AG20443 (cell line): ENCODE results near the gene PAQR8.
A peak's percentile ranks its signal among the peaks of the same experiment; 100 is the strongest.
"Not testable (repeated sequence)": the region's sequence is repeated elsewhere in the genome, so short reads cannot be mapped to it uniquely, and the experiment has no call there.

Experiments used
- DNase-seq: peaks from one replicate; pipeline ENCODE4 v3.0.0; 2012; ENCODE audit warnings: low spot score, mixed read lengths

PAQR8 gene

DNA sequence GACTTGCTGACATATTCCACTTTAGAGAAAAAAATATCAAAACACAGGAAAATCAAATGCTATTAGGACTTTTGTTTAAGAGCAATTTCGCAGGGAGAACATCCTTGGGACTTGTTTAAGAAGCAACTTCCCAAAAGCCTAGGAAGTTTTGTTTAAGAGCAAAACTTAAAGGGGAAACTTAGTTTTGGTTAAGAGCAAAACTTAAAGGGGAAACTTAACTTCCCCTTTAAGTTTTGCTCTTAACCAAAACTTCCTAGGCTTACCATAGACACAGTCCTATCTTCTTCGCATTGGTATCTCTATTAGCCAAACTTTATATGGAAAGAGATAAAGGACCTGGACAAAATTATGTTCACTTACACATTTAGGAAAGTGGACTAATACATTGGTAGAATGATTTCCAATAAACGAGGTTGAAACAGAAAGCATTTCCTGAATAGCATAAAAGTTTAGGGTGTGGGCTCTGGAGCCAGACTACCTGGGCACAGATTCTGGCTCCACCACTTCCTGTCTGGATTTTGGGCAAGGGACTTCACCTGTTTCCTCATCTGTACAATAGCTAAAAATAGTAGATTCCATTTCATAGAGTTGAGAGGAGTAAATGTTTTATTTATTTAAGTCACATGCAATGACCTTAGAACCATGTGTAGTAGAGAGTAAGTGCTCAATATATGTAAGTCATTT is 15.7 kb downstream of the PAQR8 start:
- no peak for DNase-seq

- DNase-seq: no peak
Measured at GRCh38 chr6:52381249-52381648, 19.3 kb downstream of the PAQR8 start.

DNA sequence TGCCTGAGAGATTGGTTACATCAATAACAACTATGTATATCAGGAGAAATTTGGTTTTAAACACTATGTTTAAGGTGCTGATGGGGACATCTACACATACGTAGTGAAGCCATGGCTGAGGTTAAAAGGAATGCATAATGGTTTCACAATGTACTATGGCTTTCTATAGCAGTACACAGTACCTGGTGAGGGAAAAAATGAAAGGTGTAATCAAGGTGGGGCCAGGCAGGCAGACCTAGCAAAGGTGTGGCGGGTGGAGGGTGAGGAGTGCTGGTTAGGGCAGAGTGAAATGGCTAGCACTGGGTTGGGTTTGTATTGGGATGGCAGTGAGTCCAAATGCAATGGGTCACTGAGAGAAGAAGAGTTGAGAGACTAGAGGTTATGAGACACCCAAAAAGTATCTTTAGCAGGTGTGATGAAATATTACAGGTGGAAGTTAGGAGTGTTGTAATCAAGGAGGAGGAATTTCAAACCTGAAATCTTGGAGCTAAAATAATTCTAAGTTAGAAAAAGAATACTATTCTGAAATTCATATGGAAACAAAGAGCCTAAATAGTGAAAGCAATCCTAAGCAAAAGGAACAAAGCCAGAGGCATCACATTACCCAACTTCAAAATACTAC is 22.3 kb downstream of the PAQR8 start:
- DNase-seq: no peak

- no peak for DNase-seq
Measured at GRCh38 chr6:52385074-52385473, 23.1 kb downstream of the PAQR8 start.

GRCh38 chr6:52388119-52388518 is 26.2 kb downstream of the PAQR8 start:
- DNase-seq: not testable (repeated sequence)

DNA sequence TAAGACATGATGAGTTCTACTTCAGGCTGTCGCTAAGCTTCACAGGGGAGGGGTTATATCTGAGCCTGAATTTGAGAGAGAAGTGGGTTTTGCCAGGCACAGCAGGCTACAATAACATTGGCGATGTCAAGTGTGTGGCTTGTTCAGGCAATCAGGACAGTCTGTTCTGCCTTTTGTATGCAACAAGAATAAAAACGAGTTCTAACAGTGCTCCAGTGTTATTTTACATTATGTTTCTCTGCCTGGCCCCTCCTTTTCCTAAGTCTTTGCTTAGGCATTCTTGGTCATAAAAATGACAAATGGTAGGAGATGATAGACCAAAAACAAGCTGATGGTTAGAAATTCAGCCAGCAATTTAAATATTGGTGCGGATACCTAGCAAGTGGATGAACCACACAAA is 26.8 kb downstream of the PAQR8 start:
- no peak for DNase-seq

- no peak for DNase-seq
Measured at GRCh38 chr6:52389264-52389625, 27.3 kb downstream of the PAQR8 start.

DNA sequence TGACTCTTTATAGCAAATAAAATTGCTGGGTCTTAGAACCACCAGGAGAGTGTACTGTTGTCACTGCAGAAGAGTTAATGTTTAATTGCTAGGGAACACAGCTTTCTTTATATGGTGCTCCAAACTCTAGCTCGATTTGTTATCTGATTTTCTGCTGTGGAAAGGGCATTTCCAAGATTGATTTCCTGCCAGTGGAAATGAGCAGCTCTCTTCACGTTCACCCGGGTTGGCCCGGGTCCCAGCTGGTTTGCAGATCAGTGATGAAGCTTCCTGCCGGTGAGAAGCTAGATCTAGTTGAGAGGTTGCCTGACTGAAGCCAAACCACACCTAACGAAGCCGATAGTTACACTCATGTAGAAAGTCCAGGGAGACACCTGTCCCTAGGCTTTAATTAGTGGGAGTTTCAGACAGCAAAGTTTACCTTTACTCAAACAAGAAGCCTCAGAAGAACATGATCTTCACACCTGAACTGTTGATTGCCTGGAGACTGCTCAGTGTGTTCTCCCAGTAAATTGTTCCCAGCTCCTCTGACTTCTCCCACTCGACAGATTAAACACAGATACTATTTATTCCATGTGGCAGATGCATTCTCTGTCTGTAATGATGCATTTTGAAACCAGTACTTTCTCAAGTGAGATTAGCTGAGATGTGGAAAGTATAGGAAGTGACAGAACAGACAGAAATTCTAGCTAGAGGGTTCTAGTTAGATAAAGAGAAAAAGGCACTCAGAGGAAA is 27.8 kb downstream of the PAQR8 start:
- peak; percentile 21 for DNase-seq

DNA sequence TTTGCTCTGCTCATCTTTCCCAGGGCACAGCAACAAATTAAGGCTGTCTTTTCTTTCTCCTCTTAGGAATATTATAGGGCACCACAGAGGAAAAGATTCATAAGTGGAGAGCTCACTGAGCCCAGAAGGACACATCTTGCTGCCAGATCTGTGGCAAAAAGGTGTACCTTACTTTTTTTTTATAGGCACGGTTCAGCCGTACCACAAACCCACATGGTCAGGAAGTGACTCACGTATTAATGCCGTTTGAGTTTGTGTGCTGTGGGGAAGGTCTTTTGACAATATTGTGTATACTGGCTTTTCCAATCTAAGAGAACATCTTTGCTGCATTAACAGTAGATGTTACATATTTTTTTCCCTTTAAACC is 28.4 kb downstream of the PAQR8 start:
- DNase-seq: peak; percentile 29

DNA sequence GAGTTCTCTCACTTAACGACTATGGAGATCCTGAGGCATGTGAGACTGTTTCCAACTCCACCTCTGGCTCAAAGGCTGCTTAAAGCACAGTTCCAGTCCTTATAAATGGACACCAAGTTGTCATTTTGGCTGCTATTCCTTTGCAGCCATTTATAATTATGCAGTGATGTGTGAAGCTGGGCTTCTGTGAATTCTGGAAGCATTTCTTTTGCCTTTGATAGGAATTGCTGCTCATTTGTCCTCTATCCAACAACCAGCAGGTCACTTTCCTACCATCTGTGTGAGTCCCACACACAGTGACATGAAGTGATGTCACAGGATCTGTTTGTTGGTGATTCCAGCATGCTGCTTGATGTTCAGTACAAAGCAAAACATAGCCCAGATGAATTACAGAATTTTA is 29.6 kb downstream of the PAQR8 start:
- DNase-seq: no peak

DNA sequence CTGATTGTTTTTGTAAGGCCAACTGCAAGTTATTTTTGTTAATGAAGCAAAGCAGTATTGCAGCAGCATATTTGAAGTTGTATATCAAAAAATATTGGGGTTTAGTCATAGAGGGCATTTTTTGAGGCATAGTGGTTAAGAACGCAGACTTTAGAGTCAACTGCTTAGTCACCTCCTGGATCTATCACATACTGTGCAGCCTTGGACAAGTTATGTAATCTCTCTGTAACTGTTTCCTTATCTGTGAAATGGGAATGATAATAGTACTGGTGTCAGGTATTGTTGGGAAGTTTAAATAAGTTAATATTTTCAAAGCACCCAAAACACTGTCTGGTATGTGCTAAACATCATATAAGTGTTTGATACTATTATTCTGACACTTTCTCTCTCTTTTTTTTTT is 31.0 kb downstream of the PAQR8 start:
- DNase-seq: peak; percentile 45

DNA sequence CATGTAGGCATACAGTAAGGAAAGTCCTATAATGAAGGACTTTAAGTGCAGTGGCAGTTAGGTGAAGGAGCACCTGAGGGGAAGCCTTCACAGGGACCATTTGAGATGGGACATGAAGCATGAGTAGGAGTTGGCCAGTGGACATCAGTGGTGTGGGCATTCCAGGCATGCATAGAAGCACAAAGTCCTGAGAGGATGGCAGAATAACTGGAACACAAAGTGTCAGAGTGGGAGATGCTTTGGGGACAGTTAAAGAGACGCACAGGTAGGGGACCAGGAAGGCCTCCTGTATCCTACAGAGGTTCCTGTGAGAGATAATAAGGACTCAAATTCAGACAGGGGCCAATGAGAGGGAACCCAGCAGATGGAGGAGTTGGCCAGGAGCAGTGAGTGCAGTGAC is 31.8 kb downstream of the PAQR8 start:
- DNase-seq: no peak

GRCh38 chr6:52394251-52394666 is 32.3 kb downstream of the PAQR8 start:
- DNase-seq: no peak

GRCh38 chr6:52395969-52396368 is 34.0 kb downstream of the PAQR8 start:
- no peak for DNase-seq

GRCh38 chr6:52399511-52400312 is 37.8 kb downstream of the PAQR8 start:
- DNase-seq: peak; percentile 76

- DNase-seq: no peak
Measured at GRCh38 chr6:52400313-52401041, 38.5 kb downstream of the PAQR8 start.

- no peak for DNase-seq
Measured at GRCh38 chr6:52403086-52403485, 41.1 kb downstream of the PAQR8 start.

DNA sequence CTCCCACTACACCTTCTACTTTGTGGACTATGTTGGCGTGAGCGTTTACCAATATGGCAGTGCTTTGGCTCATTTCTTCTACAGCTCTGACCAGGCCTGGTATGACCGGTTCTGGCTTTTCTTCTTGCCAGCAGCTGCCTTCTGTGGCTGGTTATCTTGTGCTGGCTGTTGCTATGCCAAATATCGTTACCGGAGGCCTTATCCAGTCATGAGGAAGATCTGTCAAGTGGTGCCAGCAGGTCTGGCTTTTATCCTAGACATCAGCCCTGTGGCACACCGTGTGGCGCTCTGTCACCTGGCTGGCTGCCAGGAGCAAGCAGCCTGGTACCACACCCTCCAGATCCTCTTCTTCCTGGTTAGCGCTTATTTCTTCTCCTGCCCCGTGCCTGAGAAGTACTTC is 41.7 kb downstream of the PAQR8 start:
- no peak for DNase-seq

GRCh38 chr6:52405243-52405642 is 43.3 kb downstream of the PAQR8 start:
- DNase-seq: no peak

GRCh38 chr6:52407467-52407866 is 45.5 kb downstream of the PAQR8 start:
- peak; percentile 63 for DNase-seq

DNA sequence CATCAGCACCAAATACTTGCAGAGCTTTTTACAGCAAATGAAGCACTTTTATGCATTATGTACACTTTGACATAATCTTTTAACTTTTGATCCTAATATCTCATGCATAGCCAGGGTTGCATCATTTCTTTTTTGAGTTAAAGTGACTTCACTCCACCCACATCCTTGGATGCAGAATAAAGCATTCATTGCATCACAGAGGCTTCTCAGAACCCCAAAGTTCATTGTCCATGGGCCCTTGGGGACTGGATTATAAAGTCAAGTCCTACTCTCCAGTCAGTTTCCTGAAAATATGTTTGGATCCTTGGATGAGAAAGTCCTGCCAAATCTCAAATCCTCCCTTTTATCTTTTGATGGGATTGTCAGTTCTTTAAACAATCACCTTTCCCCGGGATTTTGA is 47.5 kb downstream of the PAQR8 start:
- no peak for DNase-seq

- peak; percentile 12 for DNase-seq
Measured at GRCh38 chr6:52410979-52411378, 49.0 kb downstream of the PAQR8 start.
